MM.1S (cell line): ENCODE measurements around the gene RAB11FIP4.

Source experiments
- DNase-seq: peaks from one replicate; pipeline ENCODE4 v3.0.0-alpha.2; 2015
- H2AFZ ChIP-seq: fragments of 300-600 bp; sonication (generic); 2 replicates; pipeline ENCODE4 v1.6.0; 2016; ENCODE audit warnings: antibody characterized with exemption, low read length
- H3F3A ChIP-seq: fragments of 300-600 bp; sonication (generic); 2 replicates; pipeline ENCODE4 v1.6.1; 2016; ENCODE audit warnings: mild to moderate bottlenecking, antibody characterized with exemption, low read length, moderate library complexity, mixed read lengths; ENCODE audit not compliant: insufficient read depth
- H3K27ac ChIP-seq: fragments of 300-600 bp; sonication (generic); 2 replicates; pipeline ENCODE4 v1.5.1; 2016; ENCODE audit warnings: mild to moderate bottlenecking, low read length
- H3K27me3 ChIP-seq: fragments of 300-600 bp; sonication (generic); replicated peaks from 2 replicates; pipeline ENCODE4 v1.6.0; 2016; ENCODE audit warnings: low read length; ENCODE audit not compliant: insufficient read depth
- H3K36me3 ChIP-seq: fragments of 300-600 bp; sonication (generic); replicated peaks from 2 replicates; pipeline ENCODE4 v1.6.1; 2016; ENCODE audit warnings: mild to moderate bottlenecking, low read length, mixed read lengths; ENCODE audit not compliant: insufficient read depth
- H3K4me1 ChIP-seq: fragments of 300-600 bp; sonication (generic); 2 replicates; pipeline ENCODE4 v1.6.1; 2016; ENCODE audit warnings: low read length, mixed read lengths
- H3K4me2 ChIP-seq: fragments of 300-600 bp; sonication (generic); 2 replicates; pipeline ENCODE4 v1.6.0; 2016; ENCODE audit warnings: low read depth, low read length
- H3K4me3 ChIP-seq: fragments of 300-600 bp; sonication (generic); 2 replicates; pipeline ENCODE4 v1.5.1; 2016; ENCODE audit warnings: low read length, mixed read lengths
- H3K79me2 ChIP-seq: fragments of 300-600 bp; sonication (generic); 2 replicates; pipeline ENCODE4 v1.6.1; 2016; ENCODE audit warnings: mixed run types, low read length, mixed read lengths
- H3K9ac ChIP-seq: fragments of 300-600 bp; sonication (generic); 2 replicates; pipeline ENCODE4 v1.6.1; 2016; ENCODE audit warnings: low read length, mixed read lengths
- H3K9me2 ChIP-seq: fragments of 300-600 bp; sonication (generic); replicated peaks from 2 replicates; pipeline ENCODE4 v1.6.1; 2016; ENCODE audit warnings: mild to moderate bottlenecking, low read length, mixed read lengths; ENCODE audit not compliant: insufficient read depth
- H3K9me3 ChIP-seq: fragments of 300-600 bp; sonication (generic); replicated peaks from 2 replicates; pipeline ENCODE4 v1.6.1; 2016; ENCODE audit warnings: mild to moderate bottlenecking, low read length, mixed read lengths; ENCODE audit not compliant: insufficient read depth
- H4K20me1 ChIP-seq: fragments of 300-600 bp; sonication (generic); 2 replicates; pipeline ENCODE4 v1.6.1; 2016; ENCODE audit warnings: mild to moderate bottlenecking, low read length, moderate library complexity, mixed read lengths; ENCODE audit not compliant: insufficient read depth
- EZH2 ChIP-seq: fragments of 300-600 bp; sonication (generic); optimal IDR thresholded peaks from 2 replicates; pipeline ENCODE3; 2017; ENCODE audit warnings: low read depth, mild to moderate bottlenecking, antibody characterized with exemption, low read length, mixed read lengths
- EZH2phosphoT487 ChIP-seq: fragments of 300-600 bp; sonication (generic); IDR thresholded peaks from 2 replicates; pipeline ENCODE4 v1.6.1; 2018; ENCODE audit warnings: antibody characterized with exemption, low read length
- TF ChIP-seq, protein P1 (sequence below): fragments of 300-600 bp; sonication (generic); IDR thresholded peaks from 2 replicates; pipeline ENCODE4 v1.5.1; 2016; ENCODE audit warnings: antibody characterized with exemption, low read length, mixed read lengths

The RAB11FIP4 gene

DNA sequence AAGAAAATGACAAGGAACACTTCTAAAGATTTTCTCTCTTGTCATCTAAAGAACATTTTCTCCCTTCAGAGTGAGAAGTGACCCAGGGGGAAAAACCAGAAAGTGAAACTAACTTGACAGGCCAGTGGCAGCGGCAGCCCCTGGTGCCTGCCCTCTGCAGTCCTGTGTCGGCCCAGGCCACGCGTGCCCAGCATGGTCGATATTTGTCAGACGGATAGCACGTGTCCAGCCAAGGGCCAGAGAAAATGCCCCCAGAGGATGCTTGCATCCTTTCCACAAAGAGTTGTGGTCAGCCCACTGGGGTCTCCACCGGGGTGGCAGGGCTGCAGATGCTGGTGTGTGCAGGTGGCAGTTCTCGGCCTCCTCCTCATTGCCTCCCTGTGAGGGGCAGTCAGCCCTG is 176.6 kb downstream of the RAB11FIP4 start:
- Histone ChIP-seq H3K9me3 (no peaks in the 10 kb centered on the region), H3K9me2 (no peaks in the 10 kb centered on the region), H3K9ac (no peak overlapping the region), H3K4me3 (no peak overlapping the region), H4K20me1 (no peaks in the 10 kb centered on the region), H3K27me3 (no peaks in the 10 kb centered on the region), H3K36me3 (no peaks in the 10 kb centered on the region), H3K4me1 (no peaks in the 10 kb centered on the region), H3K27ac (no peak overlapping the region), H3K79me2 (no peaks in the 10 kb centered on the region), H2AFZ (no peak overlapping the region), H3F3A (no peaks in the 10 kb centered on the region), H3K4me2 (no peak overlapping the region)
- TF ChIP-seq EZH2: no peak
- no peak for TF ChIP-seq EZH2phosphoT487
- TF ChIP-seq, protein P1, sequence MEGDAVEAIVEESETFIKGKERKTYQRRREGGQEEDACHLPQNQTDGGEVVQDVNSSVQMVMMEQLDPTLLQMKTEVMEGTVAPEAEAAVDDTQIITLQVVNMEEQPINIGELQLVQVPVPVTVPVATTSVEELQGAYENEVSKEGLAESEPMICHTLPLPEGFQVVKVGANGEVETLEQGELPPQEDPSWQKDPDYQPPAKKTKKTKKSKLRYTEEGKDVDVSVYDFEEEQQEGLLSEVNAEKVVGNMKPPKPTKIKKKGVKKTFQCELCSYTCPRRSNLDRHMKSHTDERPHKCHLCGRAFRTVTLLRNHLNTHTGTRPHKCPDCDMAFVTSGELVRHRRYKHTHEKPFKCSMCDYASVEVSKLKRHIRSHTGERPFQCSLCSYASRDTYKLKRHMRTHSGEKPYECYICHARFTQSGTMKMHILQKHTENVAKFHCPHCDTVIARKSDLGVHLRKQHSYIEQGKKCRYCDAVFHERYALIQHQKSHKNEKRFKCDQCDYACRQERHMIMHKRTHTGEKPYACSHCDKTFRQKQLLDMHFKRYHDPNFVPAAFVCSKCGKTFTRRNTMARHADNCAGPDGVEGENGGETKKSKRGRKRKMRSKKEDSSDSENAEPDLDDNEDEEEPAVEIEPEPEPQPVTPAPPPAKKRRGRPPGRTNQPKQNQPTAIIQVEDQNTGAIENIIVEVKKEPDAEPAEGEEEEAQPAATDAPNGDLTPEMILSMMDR: no peak
- no peak for DNase-seq

DNA sequence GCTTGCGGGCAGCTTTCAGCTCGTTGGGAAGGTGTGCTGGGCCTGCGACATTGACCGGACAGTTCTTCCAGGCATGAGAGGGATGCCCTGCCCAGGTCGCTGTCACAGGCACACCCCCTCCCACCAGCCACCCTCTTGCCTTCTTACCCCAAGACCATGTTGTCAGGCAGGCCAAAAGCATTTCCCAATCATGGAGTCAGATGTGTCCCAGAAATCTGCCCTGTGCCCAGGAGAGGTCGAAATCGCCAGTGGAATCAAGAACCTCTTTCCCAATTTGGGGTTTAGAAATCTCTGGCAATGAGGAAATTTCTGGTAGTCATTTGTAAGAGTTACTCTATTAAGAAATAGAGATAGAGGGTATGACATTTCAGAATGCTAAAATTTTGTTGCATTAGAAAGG is 177.1 kb downstream of the RAB11FIP4 start:
- H4K20me1 ChIP-seq: no peaks in the 10 kb centered on the region
- H3K9me3 ChIP-seq: no peaks in the 10 kb centered on the region
- no peaks in the 10 kb centered on the region for H3K79me2 ChIP-seq
- H3K27ac ChIP-seq: no peak overlapping the region
- H3K4me1 ChIP-seq: no peaks in the 10 kb centered on the region
- no peak overlapping the region for H2AFZ ChIP-seq
- no peaks in the 10 kb centered on the region for H3K27me3 ChIP-seq
- TF ChIP-seq, protein P1: no peak
- TF ChIP-seq EZH2: no peak
- TF ChIP-seq EZH2phosphoT487: no peak
- H3K9ac ChIP-seq: no peak overlapping the region
- H3K36me3 ChIP-seq: no peaks in the 10 kb centered on the region
- H3K4me2 ChIP-seq: no peak overlapping the region
- no peak overlapping the region for H3K4me3 ChIP-seq
- H3F3A ChIP-seq: no peaks in the 10 kb centered on the region
- no peak for DNase-seq
- H3K9me2 ChIP-seq: no peaks in the 10 kb centered on the region

DNA sequence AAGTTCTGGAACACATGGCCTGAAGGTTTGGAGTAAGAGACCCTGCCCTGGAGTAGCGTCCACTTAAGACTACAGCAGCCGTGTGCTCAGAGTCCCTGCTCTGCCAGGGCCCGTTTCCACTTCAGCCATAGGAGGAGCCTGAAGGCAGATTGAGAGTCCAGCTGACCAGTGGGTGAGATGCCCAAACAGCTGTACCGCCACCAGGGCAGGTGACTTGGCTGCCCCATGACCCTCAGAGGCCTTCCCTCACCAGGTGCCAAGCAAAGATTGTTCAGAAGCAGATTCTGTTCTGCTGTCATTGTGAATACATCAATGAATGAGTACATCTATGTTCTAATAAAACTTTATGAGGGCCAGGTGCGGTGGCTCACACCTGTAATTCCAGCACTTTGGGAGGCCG is 178.8 kb downstream of the RAB11FIP4 start:
- H3K27ac ChIP-seq: no peak overlapping the region
- no peak overlapping the region for H3K4me3 ChIP-seq
- H3K27me3 ChIP-seq: no peaks in the 10 kb centered on the region
- H4K20me1 ChIP-seq: no peaks in the 10 kb centered on the region
- no peaks in the 10 kb centered on the region for H3K79me2 ChIP-seq
- no peak for DNase-seq
- H3K4me2 ChIP-seq: no peak overlapping the region
- H2AFZ ChIP-seq: no peak overlapping the region
- no peaks in the 10 kb centered on the region for H3K9me2 ChIP-seq
- H3F3A ChIP-seq: no peaks in the 10 kb centered on the region
- no peak overlapping the region for H3K9ac ChIP-seq
- H3K36me3 ChIP-seq: no peaks in the 10 kb centered on the region
- TF ChIP-seq EZH2phosphoT487: no peak
- TF ChIP-seq, protein P1: no peak
- TF ChIP-seq EZH2: no peak
- no peaks in the 10 kb centered on the region for H3K4me1 ChIP-seq
- H3K9me3 ChIP-seq: no peaks in the 10 kb centered on the region
